Uterus (tissue), 4 donors: Measurements from ENCODE around the gene PBX1. TPM values are rescaled to one million over a fixed set of nuclear protein-coding genes. Genes with fewer than 3 reads are reported as not detected.
A peak's percentile ranks its signal among the peaks of the same experiment; 100 is the strongest.

ENCODE experiments used
- DNase-seq, 2 donors: peaks; one replicate each; pipeline ENCODE4 v3.0.0-alpha.2; 2019 to 2020
- H3K27ac ChIP-seq, 2 donors: fragments of 200-600 bp; sonication (generic); 1 replicate in 1 of 2; 2 replicates in 1 of 2; pipeline ENCODE4 v1.5.1; 2016 to 2018
- H3K27me3 ChIP-seq, 2 donors: fragments of 200-600 bp; sonication (generic); one replicate each; pipeline ENCODE4 v1.5.1; 2018 to 2019; ENCODE audit warnings: control low read depth in 1 of 2
- H3K36me3 ChIP-seq, 2 donors: fragments of 200-600 bp; sonication (generic); one replicate each; pipeline ENCODE4 v1.5.1; 2019; ENCODE audit warnings: control low read depth in 1 of 2
- H3K4me1 ChIP-seq, 2 donors: fragments of 200-600 bp; sonication (generic); one replicate each; pipeline ENCODE4 v1.5.1; 2018 to 2019; ENCODE audit warnings: control low read depth in 1 of 2
- H3K4me3 ChIP-seq, 2 donors: fragments of 200-600 bp; sonication (generic); 1 replicate in 1 of 2; 2 replicates in 1 of 2; pipeline ENCODE4 v1.5.1; 2018 to 2019; ENCODE audit warnings: mild to moderate bottlenecking in 1 of 2
- H3K9me3 ChIP-seq, 2 donors: fragments of 200-600 bp; sonication (generic); one replicate each; pipeline ENCODE4 v1.5.1; 2019; ENCODE audit warnings: control low read depth in 1 of 2
- CTCF ChIP-seq, 4 experiments: fragments of 200-600 bp in 2 of 4; fragments of 450-650 bp in 2 of 4; sonication (generic) in 2 of 4; IDR thresholded peaks; one replicate each; pipeline ENCODE4 v1.5.1; 2016 to 2019; ENCODE audit warnings: antibody characterized with exemption in 4 of 4, mild to moderate bottlenecking in 2 of 4, moderate library complexity in 1 of 4
- POLR2A ChIP-seq, 2 donors: fragments of 450-650 bp; IDR thresholded peaks; one replicate each; pipeline ENCODE4 v1.6.1; 2016; ENCODE audit warnings: antibody characterized with exemption in 2 of 2, mild to moderate bottlenecking in 1 of 2, moderate library complexity in 1 of 2
- intact Hi-C: fragments of 100-400 bp; cut with DNase I; formaldehyde crosslinking; loops from one replicate; pipeline ENCODE4 v1.15.1; 2023; ENCODE audit warnings: low total_unique reads
- total RNA-seq, 4 donors: library from RNA; depleted of rRNA in 3 of 4; stranded (reverse); fragments of >200 nt in 3 of 4; gene quantifications; one replicate each; pipeline versions ENCODE4 v1.1.0 to v1.2.4, GENCODE V29; 2014 to 2023
- donor health status: DM: yes; HTN: yes; CAD: no.

PBX1 gene
- total RNA-seq, 4 donors from 2014 or later = 122 to 831 (median 207) TPM

DNA sequence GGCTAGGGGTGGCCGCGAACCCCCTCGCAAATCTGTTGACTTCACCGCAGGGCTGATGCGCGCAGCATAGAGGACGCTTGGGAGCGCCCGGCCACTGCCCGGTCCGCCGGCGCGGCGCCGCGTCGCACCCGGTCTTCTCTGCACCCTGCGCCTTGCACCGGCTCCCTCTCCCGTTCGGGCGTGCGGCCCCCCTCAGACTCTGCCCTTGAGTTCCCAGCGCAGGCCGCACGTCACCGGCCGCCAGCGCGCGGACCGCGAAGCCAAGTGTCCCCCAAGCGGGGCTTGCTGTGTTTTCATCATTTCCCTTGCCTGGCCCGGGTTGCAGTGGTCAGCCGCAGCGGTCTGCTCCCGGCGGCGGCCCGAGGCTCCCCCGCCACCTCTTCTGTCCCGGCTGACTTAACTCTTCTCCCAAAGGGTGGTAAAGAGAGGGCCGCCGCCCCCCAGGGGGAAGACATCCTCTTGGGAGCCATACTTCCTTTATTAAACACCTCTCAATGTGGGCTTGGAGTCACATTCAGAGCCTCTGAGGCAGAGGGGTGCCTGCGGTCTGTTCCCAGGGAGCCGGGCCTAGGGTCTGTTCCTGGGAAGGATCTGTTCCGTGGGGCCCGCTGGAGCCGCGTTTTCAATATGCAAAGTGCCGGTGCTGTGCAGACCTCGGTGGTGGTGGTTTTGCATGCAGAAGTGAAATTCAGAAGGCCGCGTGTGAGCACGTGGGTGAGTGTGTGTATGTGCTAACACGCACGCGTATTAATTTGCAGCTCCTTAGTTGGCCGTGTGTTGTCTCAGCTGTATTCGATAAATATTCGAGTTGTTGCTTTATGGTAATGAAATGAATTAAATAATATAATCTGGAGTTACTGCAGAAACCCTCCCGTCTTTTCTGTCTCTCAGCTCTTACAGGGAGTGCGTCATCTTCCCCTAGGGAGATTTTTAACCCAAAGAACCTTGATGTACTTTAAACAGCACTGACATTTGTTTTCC, 17.6 kb downstream of the PBX1 start:
- H3K36me3 ChIP-seq = no peaks in the 10 kb centered on the region
- H3K4me1 ChIP-seq = peaks cover 10 to 23% of the 10 kb centered on the region in 2 donors
- H3K9me3 ChIP-seq = no peaks in the 10 kb centered on the region
- peak; percentile 34 to 48 for DNase-seq
- H3K27me3 ChIP-seq = no peaks in the 10 kb centered on the region
- intact Hi-C loops = no loop called here
- no peak for TF ChIP-seq CTCF (IDR thresholded peaks at IDR 0.05)
- TF ChIP-seq POLR2A (IDR thresholded peaks at IDR 0.05) = no peak
- H3K4me3 ChIP-seq = peak overlapping the region; percentile 2 to 35
- H3K27ac ChIP-seq = peak overlapping the region; percentile 78 to 94

DNA sequence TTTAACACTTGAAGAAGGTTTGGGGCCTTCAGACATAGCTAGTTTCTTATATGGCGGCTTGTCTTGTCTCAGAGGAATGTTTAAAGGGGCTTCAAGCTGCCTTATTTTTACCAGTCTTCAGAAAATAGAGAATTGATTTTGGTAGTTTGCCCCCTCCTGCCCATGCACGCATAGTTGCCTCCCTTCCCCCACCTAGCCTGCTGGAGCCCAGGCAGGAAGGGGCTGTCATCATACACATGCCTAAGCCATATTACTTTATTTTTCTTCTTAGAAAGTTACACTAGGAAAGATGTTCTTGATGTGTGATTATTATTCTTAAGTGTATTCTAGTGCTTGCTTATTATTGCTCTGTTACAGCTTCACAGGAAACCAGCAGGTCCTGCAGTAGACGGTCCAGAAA, 18.3 kb downstream of the PBX1 start:
- TF ChIP-seq POLR2A (IDR thresholded peaks at IDR 0.05) = no peak
- no peak for TF ChIP-seq CTCF (IDR thresholded peaks at IDR 0.05)
- DNase-seq = no peak
- Histone ChIP-seq H3K36me3 (no peaks in the 10 kb centered on the region), H3K27me3 (no peaks in the 10 kb centered on the region), H3K4me1 (peaks cover 10 to 23% of the 10 kb centered on the region in 2 donors), H3K9me3 (no peaks in the 10 kb centered on the region), H3K4me3 (peak overlapping the region in 1 of 2 donors; percentile 35), H3K27ac (peak overlapping the region; percentile 78 to 94)
- intact Hi-C loops = no loop called here

- Histone ChIP-seq H3K4me3 (no peak overlapping the region), H3K9me3 (no peaks in the 10 kb centered on the region), H3K4me1 (peaks cover 10 to 23% of the 10 kb centered on the region in 2 donors), H3K27ac (peak overlapping the region; percentile 78 to 94), H3K36me3 (no peaks in the 10 kb centered on the region), H3K27me3 (no peaks in the 10 kb centered on the region)
- intact Hi-C loops = no loop called here
- TF ChIP-seq POLR2A (IDR thresholded peaks at IDR 0.05) = no peak
- no peak for TF ChIP-seq CTCF (IDR thresholded peaks at IDR 0.05)
- no peak for DNase-seq
Observed at GRCh38 chr1:164578479-164579200, 19.7 kb downstream of the PBX1 start.

GRCh38 chr1:164579381-164579780, 20.4 kb downstream of the PBX1 start:
- Histone ChIP-seq H3K4me1 (peaks cover 10 to 23% of the 10 kb centered on the region in 2 donors), H3K27ac (peak overlapping the region; percentile 78 to 94)

More at GRCh38 chr1:164579381-164579780, 20.4 kb downstream of the PBX1 start:
- H3K36me3 ChIP-seq = no peaks in the 10 kb centered on the region
- no peaks in the 10 kb centered on the region for H3K27me3 ChIP-seq
- no peak for DNase-seq
- TF ChIP-seq POLR2A (IDR thresholded peaks at IDR 0.05) (no peak), CTCF (IDR thresholded peaks at IDR 0.05) (no peak)
- H3K4me3 ChIP-seq = no peak overlapping the region
- H3K9me3 ChIP-seq = no peaks in the 10 kb centered on the region
- intact Hi-C loops = no loop called here
